ENCODE data around the gene RASGEF1C.

DNA sequence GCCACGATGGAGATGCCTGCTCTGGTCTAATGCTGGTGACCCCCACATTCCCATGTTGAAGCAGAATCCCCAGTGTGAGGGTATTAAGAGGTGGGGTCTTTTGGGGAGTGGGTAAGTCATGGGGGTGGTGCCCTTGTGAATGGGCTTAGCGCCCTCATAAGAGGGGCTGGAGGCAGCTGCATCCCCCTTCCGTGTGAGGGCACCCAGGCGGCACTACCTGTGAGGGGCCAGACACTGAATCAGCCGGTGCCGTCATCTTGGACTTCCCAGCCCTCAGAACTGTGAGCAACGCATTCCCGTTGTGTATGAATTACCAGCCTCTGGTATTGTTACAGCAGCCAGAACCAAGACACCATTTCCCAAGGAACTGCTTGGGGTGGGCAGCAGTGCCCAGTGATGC lies 110.5 kb downstream of the RASGEF1C start:
- no peak for TF ChIP-seq POLR2AphosphoS5 (IDR thresholded peaks at IDR 0.05; ENCODE audit: borderline replicate concordance, low read depth, low read length)
- no peak for TF ChIP-seq EZH2 (IDR thresholded peaks at IDR 0.05)
